NCI-H82 (cell line): Measurements from ENCODE around the gene RFX7.

Source experiments
- DNase-seq: peaks from one replicate; lab custom pipeline; 2025; lab: John Stamatoyannopoulos, UW

The RFX7 gene

GRCh38 chr15:56244038-56244810 lies 545 bp upstream of the RFX7 start:
- peak; percentile 96 for DNase-seq

GRCh38 chr15:56242576-56243162 lies 1.0 kb downstream of the RFX7 start:
- DNase-seq, result peak; percentile 86

- DNase-seq, result no peak
Observed at GRCh38 chr15:56241374-56242105, 2.1 kb downstream of the RFX7 start.

GRCh38 chr15:56240390-56240789 lies 3.3 kb downstream of the RFX7 start:
- DNase-seq, result no peak

GRCh38 chr15:56236197-56236596 lies 7.5 kb downstream of the RFX7 start:
- no peak for DNase-seq

GRCh38 chr15:56234804-56235203 lies 8.9 kb downstream of the RFX7 start:
- DNase-seq, result no peak

GRCh38 chr15:56233549-56233948 lies 10.1 kb downstream of the RFX7 start:
- no peak for DNase-seq

GRCh38 chr15:56232058-56232457 lies 11.6 kb downstream of the RFX7 start:
- no peak for DNase-seq

GRCh38 chr15:56228854-56229253 lies 14.8 kb downstream of the RFX7 start:
- DNase-seq, result no peak

- DNase-seq, result no peak
Observed at GRCh38 chr15:56228352-56228751, 15.3 kb downstream of the RFX7 start.

- no peak for DNase-seq
Observed at GRCh38 chr15:56227780-56228179, 15.9 kb downstream of the RFX7 start.

GRCh38 chr15:56227306-56227705 lies 16.4 kb downstream of the RFX7 start:
- DNase-seq, result no peak

- DNase-seq, result no peak
Observed at GRCh38 chr15:56225520-56225919, 18.2 kb downstream of the RFX7 start.

GRCh38 chr15:56222302-56222701 lies 21.4 kb downstream of the RFX7 start:
- DNase-seq, result no peak

- no peak for DNase-seq
Observed at GRCh38 chr15:56217341-56217740, 26.3 kb downstream of the RFX7 start.

- DNase-seq, result no peak
Observed at GRCh38 chr15:56215769-56216168, 27.9 kb downstream of the RFX7 start.

GRCh38 chr15:56211960-56212550 lies 31.6 kb downstream of the RFX7 start:
- DNase-seq, result no peak

- DNase-seq, result no peak
Observed at GRCh38 chr15:56211064-56211463, 32.6 kb downstream of the RFX7 start.

- no peak for DNase-seq
Observed at GRCh38 chr15:56208641-56209155, 35.0 kb downstream of the RFX7 start.

GRCh38 chr15:56208185-56208584 lies 35.5 kb downstream of the RFX7 start:
- no peak for DNase-seq

- DNase-seq, result no peak
Observed at GRCh38 chr15:56207711-56208110, 36.0 kb downstream of the RFX7 start.

- DNase-seq, result no peak
Observed at GRCh38 chr15:56207092-56207491, 36.6 kb downstream of the RFX7 start.
